Measurements from ENCODE around the gene RGS6.

- no peak for TF ChIP-seq EZH2 (IDR thresholded peaks at IDR 0.05; ENCODE audit: insufficient read depth, poor library complexity, severe bottlenecking)
- no peak for TF ChIP-seq EZH2phosphoT487 (IDR thresholded peaks at IDR 0.05; ENCODE audit: insufficient read depth, low read depth)
These were observed 128.7 kb downstream of the RGS6 start for GRCh38 chr14:72060917-72061316.
